ENCODE data around the gene LMLN. TPM values are rescaled to one million over a fixed set of nuclear protein-coding genes. Genes with fewer than 3 reads are reported as not detected.

The LMLN gene
- total and polyA plus RNA-seq, 2 experiments from 2014 or later: 3.1 to 6.2 TPM

GRCh38 chr3:198027045-198027798, 67.2 kb downstream of the LMLN start:
- Histone ChIP-seq H3K27ac (no peak overlapping the region), H3K9me3 (ENCODE audit: low read depth) (no peaks in the 10 kb centered on the region), H3K9me2 (ENCODE audit: insufficient read depth) (no peaks in the 10 kb centered on the region), H2AFZ (no peak overlapping the region), H3K4me1 (ENCODE audit: insufficient read depth) (no peaks in the 10 kb centered on the region), H3K79me2 (ENCODE audit: insufficient read depth) (no peaks in the 10 kb centered on the region), H3K36me3 (ENCODE audit: low read depth) (no peaks in the 10 kb centered on the region), H4K20me1 (ENCODE audit: insufficient read depth) (no peaks in the 10 kb centered on the region), H3K4me2 (ENCODE audit: unreplicated experiment) (no peak overlapping the region), H3K9ac (no peak overlapping the region), H3F3A (ENCODE audit: insufficient read depth) (no peaks in the 10 kb centered on the region), H3K4me3 (no peak overlapping the region), H3K27me3 (replicated peaks; ENCODE audit: insufficient read depth) (no peaks in the 10 kb centered on the region)
- in situ Hi-C loops (cut with MboI): no loop called here
- TF ChIP-seq EZH2phosphoT487 (IDR thresholded peaks at IDR 0.05; ENCODE audit: insufficient read depth, low read depth) (no peak), EZH2 (IDR thresholded peaks at IDR 0.05; ENCODE audit: insufficient read depth, poor library complexity, severe bottlenecking) (no peak)
- no peak for DNase-seq
- WGBS, 2 experiments (ENCODE audit: low coverage in 1 of 2, low lambda C conversion rate in 2 of 2, missing lambda C conversion rate in 2 of 2): 92% methylated on average over 17 of the region's 17 CpGs

DNA sequence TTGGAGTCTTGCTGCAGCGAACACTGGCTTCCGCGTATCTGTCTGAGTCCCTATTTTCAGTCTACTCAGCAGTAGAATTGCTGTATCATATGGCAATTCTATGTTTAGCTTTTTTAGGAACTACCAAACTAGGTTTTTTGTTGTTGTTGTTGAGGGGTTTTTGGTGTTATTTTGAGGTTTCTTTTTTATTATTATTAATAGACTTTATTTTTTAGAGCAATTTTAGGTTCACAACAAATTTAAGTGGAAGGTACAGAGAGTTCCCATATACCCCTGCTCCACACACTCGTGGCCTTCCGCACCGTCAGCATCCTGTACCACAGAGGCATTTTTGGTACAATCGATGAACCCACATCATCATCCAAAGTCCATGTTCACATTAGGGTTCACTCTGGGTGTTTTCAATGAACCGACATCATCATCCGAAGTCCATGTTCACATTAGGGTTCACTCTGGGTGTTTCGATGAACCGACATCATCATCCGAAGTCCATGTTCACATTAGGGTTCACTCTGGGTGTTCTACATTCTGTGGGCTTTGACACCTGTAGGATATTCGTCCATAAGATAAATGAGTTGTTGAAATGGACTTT, 67.9 kb downstream of the LMLN start:
- Histone ChIP-seq H3K27me3 (replicated peaks; ENCODE audit: insufficient read depth) (no peaks in the 10 kb centered on the region), H3K79me2 (ENCODE audit: insufficient read depth) (no peaks in the 10 kb centered on the region), H3K9me2 (ENCODE audit: insufficient read depth) (no peaks in the 10 kb centered on the region), H3K9me3 (ENCODE audit: low read depth) (no peaks in the 10 kb centered on the region), H4K20me1 (ENCODE audit: insufficient read depth) (no peaks in the 10 kb centered on the region), H3F3A (ENCODE audit: insufficient read depth) (no peaks in the 10 kb centered on the region), H3K36me3 (ENCODE audit: low read depth) (no peaks in the 10 kb centered on the region), H3K4me3 (no peak overlapping the region), H3K4me2 (ENCODE audit: unreplicated experiment) (no peak overlapping the region), H2AFZ (no peak overlapping the region), H3K27ac (no peak overlapping the region), H3K9ac (no peak overlapping the region), H3K4me1 (ENCODE audit: insufficient read depth) (no peaks in the 10 kb centered on the region)
- 95% methylated on average over 13 of the region's 13 CpGs for WGBS, 2 experiments (ENCODE audit: low coverage in 1 of 2, low lambda C conversion rate in 2 of 2, missing lambda C conversion rate in 2 of 2)
- DNase-seq: no peak
- TF ChIP-seq EZH2 (IDR thresholded peaks at IDR 0.05; ENCODE audit: insufficient read depth, poor library complexity, severe bottlenecking): no peak
- no peak for TF ChIP-seq EZH2phosphoT487 (IDR thresholded peaks at IDR 0.05; ENCODE audit: insufficient read depth, low read depth)
- in situ Hi-C loops (cut with MboI): no loop called here

- H3K36me3 ChIP-seq (ENCODE audit: low read depth): no peaks in the 10 kb centered on the region
- H3K9ac ChIP-seq: no peak overlapping the region
- no peaks in the 10 kb centered on the region for H4K20me1 ChIP-seq (ENCODE audit: insufficient read depth)
- in situ Hi-C loops (cut with MboI): no loop called here
- DNase-seq: peak; percentile 31
- TF ChIP-seq EZH2phosphoT487 (IDR thresholded peaks at IDR 0.05; ENCODE audit: insufficient read depth, low read depth) (no peak), EZH2 (IDR thresholded peaks at IDR 0.05; ENCODE audit: insufficient read depth, poor library complexity, severe bottlenecking) (no peak)
- no peak overlapping the region for H3K27ac ChIP-seq
- H3K27me3 ChIP-seq (replicated peaks; ENCODE audit: insufficient read depth): no peaks in the 10 kb centered on the region
- H3K4me3 ChIP-seq: no peak overlapping the region
- no peaks in the 10 kb centered on the region for H3F3A ChIP-seq (ENCODE audit: insufficient read depth)
- H3K4me2 ChIP-seq (ENCODE audit: unreplicated experiment): no peak overlapping the region
- 0 out of 2 replicates have a peak overlapping the region, but pooled peaks have one; percentile 31 for H2AFZ ChIP-seq
- WGBS, 2 experiments (ENCODE audit: low coverage in 1 of 2, low lambda C conversion rate in 2 of 2, missing lambda C conversion rate in 2 of 2): 55 to 57% methylated on average over 6 of the region's 6 CpGs
- H3K79me2 ChIP-seq (ENCODE audit: insufficient read depth): no peaks in the 10 kb centered on the region
- H3K9me2 ChIP-seq (ENCODE audit: insufficient read depth): no peaks in the 10 kb centered on the region
- H3K4me1 ChIP-seq (ENCODE audit: insufficient read depth): no peaks in the 10 kb centered on the region
- no peaks in the 10 kb centered on the region for H3K9me3 ChIP-seq (ENCODE audit: low read depth)
Measured at GRCh38 chr3:198028718-198029117, 68.7 kb downstream of the LMLN start.

DNA sequence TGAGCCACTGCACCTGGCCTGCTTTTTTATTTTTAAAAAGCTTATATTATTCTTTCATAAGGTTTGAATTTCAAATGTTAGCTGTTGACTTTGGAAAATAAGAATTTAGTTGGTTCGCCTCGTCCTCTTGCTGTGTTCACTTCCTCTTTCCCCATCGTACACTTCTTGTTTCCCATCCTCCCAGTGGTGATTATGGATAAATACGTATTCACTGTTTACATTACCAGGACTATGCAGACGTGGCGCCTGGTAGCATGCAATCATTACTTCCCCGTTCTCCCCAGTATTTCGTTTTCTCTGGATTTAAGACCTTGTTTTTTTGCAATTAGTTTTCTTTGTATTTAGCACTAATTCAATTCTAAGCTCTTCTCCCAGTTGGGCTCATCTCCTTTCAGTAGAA, 70.1 kb downstream of the LMLN start:
- Histone ChIP-seq H3K9me2 (ENCODE audit: insufficient read depth) (no peaks in the 10 kb centered on the region), H2AFZ (no peak overlapping the region), H3K27ac (no peak overlapping the region), H3K4me3 (no peak overlapping the region), H3K4me1 (ENCODE audit: insufficient read depth) (no peaks in the 10 kb centered on the region), H3K27me3 (replicated peaks; ENCODE audit: insufficient read depth) (no peaks in the 10 kb centered on the region), H3F3A (ENCODE audit: insufficient read depth) (no peaks in the 10 kb centered on the region), H3K9ac (no peak overlapping the region), H4K20me1 (ENCODE audit: insufficient read depth) (no peaks in the 10 kb centered on the region), H3K9me3 (ENCODE audit: low read depth) (no peaks in the 10 kb centered on the region), H3K4me2 (ENCODE audit: unreplicated experiment) (no peak overlapping the region), H3K36me3 (ENCODE audit: low read depth) (no peaks in the 10 kb centered on the region), H3K79me2 (ENCODE audit: insufficient read depth) (no peaks in the 10 kb centered on the region)
- no peak for DNase-seq
- TF ChIP-seq EZH2 (IDR thresholded peaks at IDR 0.05; ENCODE audit: insufficient read depth, poor library complexity, severe bottlenecking) (no peak), EZH2phosphoT487 (IDR thresholded peaks at IDR 0.05; ENCODE audit: insufficient read depth, low read depth) (no peak)
- in situ Hi-C loops (cut with MboI): no loop called here
- 85 to 91% methylated on average over 8 of the region's 8 CpGs for WGBS, 2 experiments (ENCODE audit: low coverage in 1 of 2, low lambda C conversion rate in 2 of 2, missing lambda C conversion rate in 2 of 2)
